HG02840 (cell line): Measurements from ENCODE around the gene DKKL1.

ENCODE experiments used
- ATAC-seq: cut with Tn5 transposase; IDR thresholded peaks from one replicate; pipeline ENCODE4 v1.9.1; 2021; ENCODE audit warnings: mild to moderate bottlenecking, moderate library complexity, moderate number of reproducible peaks; ENCODE audit not compliant: unreplicated experiment, low FRiP score

The DKKL1 gene

DNA sequence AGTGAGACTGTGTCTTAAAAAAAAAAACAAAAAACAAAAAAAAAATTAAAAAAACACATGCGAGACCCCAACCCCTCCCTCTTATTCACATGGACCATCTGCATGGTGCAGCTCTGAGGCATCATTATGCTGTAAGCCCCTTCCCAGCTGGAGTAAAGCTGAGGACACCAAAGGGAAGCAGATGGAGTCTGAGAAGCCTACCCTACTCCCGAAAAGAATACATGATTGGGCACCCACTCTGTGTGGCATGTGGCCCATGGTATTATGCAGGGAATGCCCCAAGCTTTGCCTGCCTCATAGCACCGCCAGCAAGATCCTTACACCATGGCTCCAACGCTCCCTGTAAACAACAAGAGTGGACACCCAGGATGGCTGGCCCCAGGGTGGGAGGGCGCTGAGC lies 54.8 kb downstream of the DKKL1 start:
- no peak for ATAC-seq

DNA sequence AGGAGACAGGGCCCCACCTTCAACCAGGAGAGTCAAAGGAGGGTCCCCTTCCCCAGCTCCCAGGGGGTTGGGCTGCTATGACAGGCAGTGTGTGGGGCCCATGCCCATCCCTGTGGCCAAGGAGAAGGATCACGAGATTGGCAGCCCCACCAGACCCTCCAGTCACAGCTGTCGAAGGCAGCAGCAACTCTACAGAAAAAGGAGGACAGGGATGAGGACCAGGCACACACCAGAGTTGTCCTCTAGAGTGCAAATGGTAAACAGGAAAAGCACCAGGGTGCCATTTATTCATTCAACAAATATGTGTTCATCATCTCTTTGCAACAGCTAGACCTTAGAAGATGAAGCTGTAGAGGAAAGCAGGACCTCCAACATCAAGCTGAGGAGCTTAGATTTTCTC lies 55.5 kb downstream of the DKKL1 start:
- no peak for ATAC-seq

- ATAC-seq = no peak
These were observed 56.5 kb downstream of the DKKL1 start for GRCh38 chr19:49420227-49420626.

- no peak for ATAC-seq
These were observed 57.6 kb downstream of the DKKL1 start for GRCh38 chr19:49421039-49421877.

GRCh38 chr19:49421878-49422202 lies 58.2 kb downstream of the DKKL1 start:
- ATAC-seq = no peak

DNA sequence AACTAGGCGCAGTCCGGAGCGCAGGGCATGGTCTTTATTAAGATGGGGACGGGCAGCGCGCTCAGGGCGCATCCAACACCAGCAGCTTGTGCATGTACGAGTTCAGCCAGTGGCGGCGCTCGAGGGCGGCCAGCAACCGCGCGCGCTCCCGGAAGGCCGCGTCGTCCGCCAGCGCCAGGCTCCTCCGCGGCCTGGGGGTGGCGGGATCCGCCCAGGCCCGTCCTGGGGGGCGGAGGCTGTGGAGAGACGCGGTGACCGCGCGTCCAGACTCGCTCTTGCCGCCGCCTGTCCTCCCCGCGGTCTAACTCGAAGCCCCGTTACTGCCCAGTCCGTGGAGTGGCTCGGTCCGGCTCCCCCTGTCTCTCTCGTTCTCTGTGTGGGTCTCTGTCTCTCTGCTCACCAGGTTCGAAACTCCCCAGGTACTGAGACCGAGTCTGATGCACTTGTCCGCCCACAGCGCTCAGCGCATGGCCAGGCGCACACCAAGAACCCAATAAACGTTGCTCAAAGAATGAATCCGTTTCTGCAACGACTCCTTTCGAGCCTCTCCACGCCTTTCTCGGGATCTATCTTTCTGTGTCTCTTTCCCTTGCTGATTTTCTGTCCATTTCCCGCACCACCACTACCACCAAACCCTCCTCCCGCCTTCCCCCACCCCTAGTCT lies 58.9 kb downstream of the DKKL1 start:
- ATAC-seq = no peak

DNA sequence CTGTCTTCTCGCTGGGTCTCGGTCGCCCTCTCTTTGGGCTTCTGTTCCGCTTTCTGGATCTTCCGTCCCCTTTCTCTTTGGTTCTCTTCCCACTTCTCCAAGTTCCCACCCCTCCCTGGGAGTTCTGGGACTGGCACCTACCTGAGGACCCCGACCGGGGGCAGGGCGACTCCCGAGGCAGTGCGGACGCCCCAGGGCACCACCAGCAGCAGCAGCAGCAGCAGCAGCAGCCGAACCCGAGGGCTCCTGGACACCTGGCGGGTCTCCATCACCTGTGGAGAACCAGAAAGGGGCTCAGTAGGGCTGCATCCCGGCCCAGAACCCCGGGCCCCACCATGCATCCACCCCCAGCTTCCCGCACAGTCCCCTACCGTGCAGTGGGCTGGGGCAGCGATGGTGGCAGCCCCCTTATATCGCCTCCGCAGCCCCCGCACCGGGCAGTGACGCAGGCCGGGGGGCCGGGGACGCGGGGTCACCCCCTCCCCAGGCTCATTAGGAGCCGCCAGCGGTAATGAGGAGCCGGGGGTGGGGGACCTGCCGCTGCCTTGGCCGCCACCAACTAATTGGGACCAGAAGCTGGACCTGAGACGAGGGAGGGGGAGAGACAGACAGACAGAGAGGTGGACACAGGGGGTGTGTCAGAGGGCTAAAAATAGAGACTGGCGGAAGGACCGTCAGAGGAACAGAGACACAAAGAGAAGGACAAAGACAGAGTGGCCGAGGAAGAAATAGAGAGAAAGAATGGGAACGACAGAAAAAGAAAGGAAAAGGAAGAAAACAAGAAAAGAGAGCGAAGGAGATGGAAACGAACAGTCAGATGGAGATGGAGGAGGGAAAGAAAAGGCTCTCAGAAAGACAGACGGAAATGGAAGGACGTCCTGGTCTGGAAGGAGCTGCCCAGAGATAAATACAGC lies 59.7 kb downstream of the DKKL1 start, which contains the start of gene PTH2:
Gene PTH2, minus strand, starts transcription at position 371 of the 914 bp plus-strand sequence. Its CDS starts 102 bp downstream, at position 269.
- no peak for ATAC-seq

DNA sequence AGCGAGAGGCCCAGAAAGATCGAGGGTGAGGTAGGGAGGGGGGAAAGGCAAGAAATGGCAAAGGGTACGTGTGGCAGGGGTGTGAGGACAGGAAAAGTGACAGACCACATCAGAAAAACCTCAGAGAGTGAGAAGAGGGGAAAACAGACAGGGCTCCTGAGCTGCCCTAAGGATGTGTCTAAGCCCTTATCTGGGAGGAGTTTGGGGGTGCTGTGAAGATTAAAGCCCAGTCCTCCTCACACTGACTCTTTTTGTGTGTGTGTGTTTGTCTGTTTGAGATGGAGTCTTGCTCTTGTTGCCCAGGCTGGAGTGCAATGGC lies 60.3 kb downstream of the DKKL1 start:
- ATAC-seq = no peak
